SK-N-MC (cell line): ENCODE measurements around the gene PBX1.
A peak's percentile ranks its signal among the peaks of the same experiment; 100 is the strongest.

Source experiments
- DNase-seq: peaks from one replicate; pipeline ENCODE4 v3.0.0-alpha.2; 2011; ENCODE audit warnings: low read depth, low spot score
- H3K27ac ChIP-seq: fragments of 200-600 bp; sonication (generic); 2 replicates; pipeline ENCODE4 v1.5.1; 2016; ENCODE audit warnings: mixed run types
- H3K36me3 ChIP-seq: fragments of 200-600 bp; sonication (generic); 2 replicates; pipeline ENCODE4 v1.6.1; 2017; ENCODE audit warnings: antibody characterized with exemption, low read length, mixed read lengths; ENCODE audit not compliant: insufficient read depth
- H3K4me3 ChIP-seq: fragments of 200-600 bp; sonication (generic); 2 replicates; pipeline ENCODE4 v1.5.1; 2016
- H3K9ac ChIP-seq: fragments of 200-600 bp; sonication (generic); 2 replicates; pipeline ENCODE4 v1.8.0; 2017; ENCODE audit warnings: mixed run types, mixed read lengths; ENCODE audit not compliant: insufficient read length
- H3K9me3 ChIP-seq: fragments of 200-600 bp; sonication (generic); 2 replicates; pipeline ENCODE4 v1.6.1; 2017; ENCODE audit warnings: low read depth, mild to moderate bottlenecking, antibody characterized with exemption, low read length, moderate library complexity, mixed read lengths
- EZH2 ChIP-seq: fragments of 200-600 bp; sonication (generic); IDR thresholded peaks from one replicate; pipeline ENCODE4 v1.6.1; 2017; ENCODE audit warnings: antibody characterized with exemption
- FOXP2 ChIP-seq: optimal IDR thresholded peaks from 2 replicates; pipeline ENCODE3; 2011; ENCODE audit warnings: mild to moderate bottlenecking, moderate library complexity; ENCODE audit not compliant: insufficient read depth; ENCODE audit errors: extremely low read length, control extremely low read depth
- POLR2AphosphoS5 ChIP-seq: IDR thresholded peaks from 2 replicates; pipeline ENCODE4 v1.6.1; 2012; ENCODE audit warnings: mild to moderate bottlenecking, low read depth, low read length, borderline replicate concordance

The PBX1 gene

GRCh38 chr1:164743976-164744375 is 185.0 kb downstream of the PBX1 start:
- no peak overlapping the region for H3K27ac ChIP-seq

GRCh38 chr1:164745736-164746135 is 186.8 kb downstream of the PBX1 start:
- TF ChIP-seq POLR2AphosphoS5 (no peak), EZH2 (no peak), FOXP2 (no peak)
- H3K9ac ChIP-seq = no peak overlapping the region
- H3K4me3 ChIP-seq = no peak overlapping the region
- H3K27ac ChIP-seq = no peak overlapping the region
- no peaks in the 10 kb centered on the region for H3K36me3 ChIP-seq
- no peak for DNase-seq
- H3K9me3 ChIP-seq = no peaks in the 10 kb centered on the region

More at GRCh38 chr1:164743976-164744375, 185.0 kb downstream of the PBX1 start:
- TF ChIP-seq POLR2AphosphoS5 = no peak
- Histone ChIP-seq H3K9ac (no peak overlapping the region), H3K9me3 (no peaks in the 10 kb centered on the region), H3K4me3 (no peak overlapping the region), H3K36me3 (no peaks in the 10 kb centered on the region)
- no peak for DNase-seq

GRCh38 chr1:164746632-164747031 is 187.6 kb downstream of the PBX1 start:
- TF ChIP-seq POLR2AphosphoS5 = no peak
- TF ChIP-seq FOXP2 = no peak
- no peak for TF ChIP-seq EZH2
- no peaks in the 10 kb centered on the region for H3K36me3 ChIP-seq
- no peak for DNase-seq
- H3K27ac ChIP-seq = no peak overlapping the region
- H3K9ac ChIP-seq = no peak overlapping the region
- H3K9me3 ChIP-seq = no peaks in the 10 kb centered on the region
- no peak overlapping the region for H3K4me3 ChIP-seq

- Histone ChIP-seq H3K9ac (no peak overlapping the region), H3K36me3 (no peaks in the 10 kb centered on the region), H3K9me3 (no peaks in the 10 kb centered on the region), H3K27ac (no peak overlapping the region), H3K4me3 (no peak overlapping the region)
- no peak for DNase-seq
- no peak for TF ChIP-seq FOXP2
- no peak for TF ChIP-seq EZH2
- TF ChIP-seq POLR2AphosphoS5 = no peak
Measured at GRCh38 chr1:164748253-164748899, 189.4 kb downstream of the PBX1 start.

GRCh38 chr1:164753521-164754077 is 194.6 kb downstream of the PBX1 start:
- no peaks in the 10 kb centered on the region for H3K9me3 ChIP-seq
- H3K36me3 ChIP-seq = no peaks in the 10 kb centered on the region
- TF ChIP-seq POLR2AphosphoS5 (no peak), FOXP2 (no peak), EZH2 (no peak)
- H3K27ac ChIP-seq = peak overlapping the region; percentile 98
- H3K4me3 ChIP-seq = peak overlapping the region; percentile 81
- no peak for DNase-seq
- peak overlapping the region; percentile 19 for H3K9ac ChIP-seq

- DNase-seq = no peak
- H3K9me3 ChIP-seq = no peaks in the 10 kb centered on the region
- H3K27ac ChIP-seq = peak overlapping the region; percentile 98
- peak overlapping the region; percentile 81 for H3K4me3 ChIP-seq
- TF ChIP-seq POLR2AphosphoS5 = no peak
- TF ChIP-seq EZH2 = no peak
- TF ChIP-seq FOXP2 = no peak
- no peak overlapping the region for H3K9ac ChIP-seq
- no peaks in the 10 kb centered on the region for H3K36me3 ChIP-seq
Measured at GRCh38 chr1:164754088-164754600, 195.2 kb downstream of the PBX1 start.

GRCh38 chr1:164755690-164756089 is 196.7 kb downstream of the PBX1 start:
- Histone ChIP-seq H3K4me3 (peak overlapping the region; percentile 81), H3K9me3 (no peaks in the 10 kb centered on the region)

GRCh38 chr1:164756741-164757140 is 197.8 kb downstream of the PBX1 start:
- Histone ChIP-seq H3K27ac (peak overlapping the region; percentile 98), H3K9ac (no peak overlapping the region), H3K9me3 (no peaks in the 10 kb centered on the region), H3K4me3 (peak overlapping the region; percentile 81; the same call in 1 of the 2 replicates), H3K36me3 (no peaks in the 10 kb centered on the region)
- DNase-seq = no peak
- TF ChIP-seq FOXP2 (no peak), POLR2AphosphoS5 (no peak), EZH2 (no peak)

More at GRCh38 chr1:164755690-164756089, 196.7 kb downstream of the PBX1 start:
- TF ChIP-seq POLR2AphosphoS5 = peak; percentile 43; the same call in 1 of the 2 replicates
- TF ChIP-seq EZH2 = no peak
- no peak for TF ChIP-seq FOXP2
- Histone ChIP-seq H3K36me3 (no peaks in the 10 kb centered on the region), H3K9ac (peak overlapping the region; percentile 58), H3K27ac (peak overlapping the region; percentile 98)
- DNase-seq = peak; percentile 71
